ENCODE measurements around the gene HMG20A. TPM values are rescaled to one million over a fixed set of nuclear protein-coding genes. Genes with fewer than 3 reads are reported as not detected.

The HMG20A gene
- total RNA-seq, 1 experiment from 2014 or later = 60.2 TPM

DNA sequence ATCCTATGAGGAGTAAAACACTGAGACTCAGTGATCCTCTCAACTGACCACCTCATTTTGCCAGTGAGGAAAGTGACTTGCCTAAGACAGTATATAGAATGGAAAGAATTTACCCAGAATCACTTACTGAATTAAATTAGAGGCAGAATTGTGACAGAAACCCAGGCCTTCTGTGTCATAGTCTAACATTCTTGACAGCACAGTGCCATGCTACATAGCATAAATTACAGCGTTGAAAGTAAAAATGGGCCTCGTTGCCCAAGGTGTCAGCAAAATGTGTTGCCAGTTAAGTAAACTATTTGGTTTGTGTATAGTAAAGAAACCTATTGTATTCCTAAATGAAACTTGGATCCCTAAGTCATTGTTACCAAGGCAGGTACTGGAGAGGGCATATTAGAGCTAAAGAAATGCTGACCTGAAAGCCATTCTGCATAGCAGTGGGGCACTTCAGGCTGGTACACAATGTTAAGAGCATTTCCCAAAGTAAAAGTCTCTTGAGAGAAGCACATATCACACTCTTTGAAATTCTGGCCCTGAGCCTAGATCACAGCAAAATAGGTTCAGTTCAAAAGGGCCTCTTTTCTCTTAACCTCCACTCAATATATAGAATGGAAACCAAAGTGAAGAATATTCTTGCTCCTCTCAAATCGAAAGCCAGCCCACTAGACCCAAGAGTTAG lies 53.8 kb downstream of the HMG20A start:
- H3K56ac ChIP-seq (ENCODE audit: insufficient read length, low read depth, low read length) = no peak overlapping the region
- no peak overlapping the region for H4K91ac ChIP-seq (ENCODE audit: insufficient read length, low read depth, low read length)
- DNase-seq = no peak
- H4K8ac ChIP-seq (replicated peaks; ENCODE audit: insufficient read length, low read depth, low read length) = no peak overlapping the region
- no peak overlapping the region for H3T11ph ChIP-seq (ENCODE audit: low read length)
- Mint-ChIP-seq H3K27ac (no peak overlapping the region; a peak in 2 of 7 replicates), H3K27me3 (ENCODE audit: low read depth) (no peaks in the 10 kb centered on the region), H3K4me1 (peaks cover 20 to 29% of the 10 kb centered on the region in 2 experiments), H3K4me3 (no peak overlapping the region), H3K9me3 (no peaks in the 10 kb centered on the region), H3K36me3 (ENCODE audit: insufficient read depth in 1 of 3, low read depth in 3 of 3) (peaks cover 20 to 57% (median 47%) of the 10 kb centered on the region in 3 experiments)
- H2BK15ac ChIP-seq (ENCODE audit: low read depth, low read length) = no peak overlapping the region
- H3K23me2 ChIP-seq (ENCODE audit: insufficient read length, low read depth, low read length, poor library complexity, severe bottlenecking) = no peaks in the 10 kb centered on the region
- TF ChIP-seq, protein P1, sequence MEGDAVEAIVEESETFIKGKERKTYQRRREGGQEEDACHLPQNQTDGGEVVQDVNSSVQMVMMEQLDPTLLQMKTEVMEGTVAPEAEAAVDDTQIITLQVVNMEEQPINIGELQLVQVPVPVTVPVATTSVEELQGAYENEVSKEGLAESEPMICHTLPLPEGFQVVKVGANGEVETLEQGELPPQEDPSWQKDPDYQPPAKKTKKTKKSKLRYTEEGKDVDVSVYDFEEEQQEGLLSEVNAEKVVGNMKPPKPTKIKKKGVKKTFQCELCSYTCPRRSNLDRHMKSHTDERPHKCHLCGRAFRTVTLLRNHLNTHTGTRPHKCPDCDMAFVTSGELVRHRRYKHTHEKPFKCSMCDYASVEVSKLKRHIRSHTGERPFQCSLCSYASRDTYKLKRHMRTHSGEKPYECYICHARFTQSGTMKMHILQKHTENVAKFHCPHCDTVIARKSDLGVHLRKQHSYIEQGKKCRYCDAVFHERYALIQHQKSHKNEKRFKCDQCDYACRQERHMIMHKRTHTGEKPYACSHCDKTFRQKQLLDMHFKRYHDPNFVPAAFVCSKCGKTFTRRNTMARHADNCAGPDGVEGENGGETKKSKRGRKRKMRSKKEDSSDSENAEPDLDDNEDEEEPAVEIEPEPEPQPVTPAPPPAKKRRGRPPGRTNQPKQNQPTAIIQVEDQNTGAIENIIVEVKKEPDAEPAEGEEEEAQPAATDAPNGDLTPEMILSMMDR (conservative IDR thresholded peaks at IDR 0.05) = no peak
- H2BK120ac ChIP-seq (ENCODE audit: low read depth, low read length, poor library complexity, severe bottlenecking) = no peak overlapping the region
- H3K4ac ChIP-seq (ENCODE audit: low read depth, low read length) = no peak overlapping the region
- no peaks in the 10 kb centered on the region; the same call in 1 of the 2 replicates for H3K27me3 ChIP-seq (ENCODE audit: insufficient read depth, low read length)
- no peak overlapping the region for H3K18ac ChIP-seq (ENCODE audit: insufficient read length, low read depth, low read length)
- no peak overlapping the region for H3K14ac ChIP-seq (ENCODE audit: insufficient read depth, low read length)
- H3K23ac ChIP-seq (ENCODE audit: insufficient read length, low read depth, low read length) = no peak overlapping the region
- H3K4me2 ChIP-seq (ENCODE audit: insufficient read depth, insufficient read length, low read length) = no peak overlapping the region
- H3K4me1 ChIP-seq (ENCODE audit: insufficient read depth, low read length) = 0 out of 2 replicates have a peak, but pooled peaks cover 4% of the 10 kb centered on the region
- no peaks in the 10 kb centered on the region for H3K9me3 ChIP-seq (ENCODE audit: control insufficient read depth, low read depth, low read length)
- no peak overlapping the region for H3K9ac ChIP-seq (ENCODE audit: extremely low read depth, insufficient read length, low read length)
- H2AK5ac ChIP-seq (ENCODE audit: insufficient read length, low read length) = no peak overlapping the region
- H4K5ac ChIP-seq (ENCODE audit: insufficient read length, low read depth, low read length) = no peak overlapping the region
- H3K79me2 ChIP-seq (ENCODE audit: insufficient read depth, low read length) = no peaks in the 10 kb centered on the region
- H3K27ac ChIP-seq (ENCODE audit: insufficient read length, low read depth, low read length) = no peak overlapping the region
- H3K79me1 ChIP-seq (ENCODE audit: insufficient read depth, low read depth, low read length, poor library complexity, severe bottlenecking) = no peaks in the 10 kb centered on the region
- H2BK12ac ChIP-seq (ENCODE audit: insufficient read length, low read depth, low read length) = no peak overlapping the region
- H4K20me1 ChIP-seq (ENCODE audit: control insufficient read depth, insufficient read depth, insufficient read length) = no peaks in the 10 kb centered on the region
- WGBS (ENCODE audit: extremely low coverage, insufficient read length, low lambda C conversion rate) = no CpG with 5 or more reads among the region's 3 CpGs
- H2BK20ac ChIP-seq (ENCODE audit: low read depth, low read length, poor library complexity, severe bottlenecking) = no peak overlapping the region
- no peak overlapping the region for H2BK5ac ChIP-seq (ENCODE audit: insufficient read length, low read length)
- no peak overlapping the region for H2AFZ ChIP-seq (ENCODE audit: low read length)

All from H9 (cell line).